ENCODE measurements around the gene TAAR5.

DNA sequence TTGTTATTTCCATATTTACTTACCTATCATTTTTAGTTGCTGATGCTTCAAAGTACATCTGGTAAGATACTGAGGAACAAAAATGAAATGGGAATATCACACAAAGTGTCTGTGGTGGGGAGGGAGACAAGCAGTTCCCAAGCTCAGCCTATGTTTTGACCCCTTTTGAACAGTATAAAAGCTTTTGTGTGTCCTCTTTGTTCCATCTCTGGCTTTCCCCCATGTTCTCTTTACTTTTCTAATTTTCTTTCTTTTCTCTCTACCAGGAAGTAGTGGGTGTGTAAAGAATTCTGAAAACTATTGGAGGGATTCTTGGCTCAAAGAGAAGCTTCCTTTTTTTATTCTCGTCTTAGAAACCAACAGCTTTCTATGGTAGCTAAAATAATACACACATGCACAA, 27.1 kb upstream of the TAAR5 start:
- TF ChIP-seq, protein P1, sequence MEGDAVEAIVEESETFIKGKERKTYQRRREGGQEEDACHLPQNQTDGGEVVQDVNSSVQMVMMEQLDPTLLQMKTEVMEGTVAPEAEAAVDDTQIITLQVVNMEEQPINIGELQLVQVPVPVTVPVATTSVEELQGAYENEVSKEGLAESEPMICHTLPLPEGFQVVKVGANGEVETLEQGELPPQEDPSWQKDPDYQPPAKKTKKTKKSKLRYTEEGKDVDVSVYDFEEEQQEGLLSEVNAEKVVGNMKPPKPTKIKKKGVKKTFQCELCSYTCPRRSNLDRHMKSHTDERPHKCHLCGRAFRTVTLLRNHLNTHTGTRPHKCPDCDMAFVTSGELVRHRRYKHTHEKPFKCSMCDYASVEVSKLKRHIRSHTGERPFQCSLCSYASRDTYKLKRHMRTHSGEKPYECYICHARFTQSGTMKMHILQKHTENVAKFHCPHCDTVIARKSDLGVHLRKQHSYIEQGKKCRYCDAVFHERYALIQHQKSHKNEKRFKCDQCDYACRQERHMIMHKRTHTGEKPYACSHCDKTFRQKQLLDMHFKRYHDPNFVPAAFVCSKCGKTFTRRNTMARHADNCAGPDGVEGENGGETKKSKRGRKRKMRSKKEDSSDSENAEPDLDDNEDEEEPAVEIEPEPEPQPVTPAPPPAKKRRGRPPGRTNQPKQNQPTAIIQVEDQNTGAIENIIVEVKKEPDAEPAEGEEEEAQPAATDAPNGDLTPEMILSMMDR (IDR thresholded peaks at IDR 0.05), result no peak
- TF ChIP-seq POLR2AphosphoS5 (IDR thresholded peaks at IDR 0.05), result no peak

Data from breast epithelium (tissue), 3 donors.